Measurements from ENCODE around the gene HSD17B3.

The HSD17B3 gene

GRCh38 chr9:96232539-96233241 lies 69.3 kb downstream of the HSD17B3 start:
- DNase-seq: no peak

- no peak for DNase-seq
These were observed 69.8 kb downstream of the HSD17B3 start for GRCh38 chr9:96232164-96232538.

- no peak for DNase-seq
These were observed 72.0 kb downstream of the HSD17B3 start for GRCh38 chr9:96230002-96230401.

GRCh38 chr9:96222132-96222531 lies 79.8 kb downstream of the HSD17B3 start:
- DNase-seq: no peak

GRCh38 chr9:96219900-96220257 lies 82.1 kb downstream of the HSD17B3 start:
- no peak for DNase-seq

- no peak for DNase-seq
These were observed 82.7 kb downstream of the HSD17B3 start for GRCh38 chr9:96219026-96219899.

GRCh38 chr9:96217754-96218693 lies 84.0 kb downstream of the HSD17B3 start:
- peak; percentile 69 for DNase-seq

GRCh38 chr9:96217294-96217707 lies 84.7 kb downstream of the HSD17B3 start:
- DNase-seq: no peak

GRCh38 chr9:96216583-96216982 lies 85.4 kb downstream of the HSD17B3 start:
- DNase-seq: no peak

GRCh38 chr9:96215841-96216240 lies 86.1 kb downstream of the HSD17B3 start:
- no peak for DNase-seq

- no peak for DNase-seq
These were observed 87.3 kb downstream of the HSD17B3 start for GRCh38 chr9:96214635-96215034.

- DNase-seq: no peak
These were observed 92.3 kb downstream of the HSD17B3 start for GRCh38 chr9:96209407-96210271.

- DNase-seq: no peak
These were observed 95.7 kb downstream of the HSD17B3 start for GRCh38 chr9:96206156-96206751.

- no peak for DNase-seq
These were observed 97.1 kb downstream of the HSD17B3 start for GRCh38 chr9:96204853-96205252.

GRCh38 chr9:96203867-96204501 lies 98.0 kb downstream of the HSD17B3 start:
- no peak for DNase-seq

- no peak for DNase-seq
These were observed 98.8 kb downstream of the HSD17B3 start for GRCh38 chr9:96202971-96203780.

- DNase-seq: no peak
These were observed 100.8 kb downstream of the HSD17B3 start for GRCh38 chr9:96201140-96201539.

- DNase-seq: no peak
These were observed 103.0 kb downstream of the HSD17B3 start for GRCh38 chr9:96199006-96199405.

- no peak for DNase-seq
These were observed 106.4 kb downstream of the HSD17B3 start for GRCh38 chr9:96195541-96195940.

GRCh38 chr9:96193236-96193755 lies 108.7 kb downstream of the HSD17B3 start:
- no peak for DNase-seq
